ENCODE measurements around the gene SLC35F5.
"Not testable (repeated sequence)": the region's sequence is repeated elsewhere in the genome, so short reads cannot be mapped to it uniquely, and the experiment has no call there.

Gene SLC35F5

GRCh38 chr2:113755835-113756354, 547 bp downstream of the SLC35F5 start:
- peak; percentile 20 to 39 for DNase-seq (ENCODE audit: low read depth in 2 of 2)

- DNase-seq (ENCODE audit: low read depth in 2 of 2) = no peak
Observed at GRCh38 chr2:113755035-113755834, 1.2 kb downstream of the SLC35F5 start.

- DNase-seq (ENCODE audit: low read depth in 2 of 2) = no peak
Observed at GRCh38 chr2:113754160-113754559, 2.3 kb downstream of the SLC35F5 start.

DNA sequence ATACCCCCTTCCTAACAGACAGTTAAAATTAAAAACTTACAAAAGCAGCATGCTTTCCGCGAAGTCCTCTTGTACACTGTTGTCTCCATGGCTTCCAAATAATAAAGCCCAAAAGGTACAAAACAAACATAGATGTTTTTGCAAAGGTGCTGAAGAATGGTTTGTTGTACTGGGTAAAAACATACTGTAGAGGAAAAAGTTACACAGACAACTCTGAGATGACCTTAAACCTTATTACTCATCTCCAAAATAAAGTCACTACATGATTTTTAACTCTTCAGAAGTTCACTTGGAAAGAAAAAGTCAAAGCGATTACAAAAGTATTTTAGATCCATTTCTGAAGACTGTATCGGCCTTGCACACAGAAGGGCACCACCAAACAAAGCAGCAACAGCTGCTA, 6.1 kb downstream of the SLC35F5 start:
- no peak for DNase-seq (ENCODE audit: low read depth in 2 of 2)

- no peak for DNase-seq (ENCODE audit: low read depth in 2 of 2)
Observed at GRCh38 chr2:113741091-113741490, 15.4 kb downstream of the SLC35F5 start.

GRCh38 chr2:113739849-113740248, 16.6 kb downstream of the SLC35F5 start:
- no peak for DNase-seq (ENCODE audit: low read depth in 2 of 2)

GRCh38 chr2:113734185-113734584, 22.3 kb downstream of the SLC35F5 start:
- no peak for DNase-seq (ENCODE audit: low read depth in 2 of 2)

DNA sequence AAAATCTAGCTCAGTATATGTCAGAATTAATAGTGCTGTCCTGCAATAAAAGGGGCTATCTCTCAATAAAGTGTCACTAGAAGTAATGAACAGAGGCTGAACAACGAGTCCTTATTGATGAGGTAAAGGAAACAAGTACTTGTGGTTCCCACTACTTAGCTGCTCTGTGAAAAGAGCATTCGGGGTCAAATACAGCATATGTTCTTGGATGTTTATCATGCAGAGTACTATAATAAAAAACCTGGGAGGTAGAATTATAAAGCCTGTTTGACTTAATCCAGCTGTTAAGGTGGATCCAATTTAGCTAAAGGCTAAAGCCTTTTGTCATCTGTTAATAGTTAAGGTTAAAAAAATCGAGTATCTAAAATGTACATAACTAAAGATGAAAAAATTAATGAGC, 32.4 kb downstream of the SLC35F5 start:
- DNase-seq (ENCODE audit: low read depth in 2 of 2) = no peak

DNA sequence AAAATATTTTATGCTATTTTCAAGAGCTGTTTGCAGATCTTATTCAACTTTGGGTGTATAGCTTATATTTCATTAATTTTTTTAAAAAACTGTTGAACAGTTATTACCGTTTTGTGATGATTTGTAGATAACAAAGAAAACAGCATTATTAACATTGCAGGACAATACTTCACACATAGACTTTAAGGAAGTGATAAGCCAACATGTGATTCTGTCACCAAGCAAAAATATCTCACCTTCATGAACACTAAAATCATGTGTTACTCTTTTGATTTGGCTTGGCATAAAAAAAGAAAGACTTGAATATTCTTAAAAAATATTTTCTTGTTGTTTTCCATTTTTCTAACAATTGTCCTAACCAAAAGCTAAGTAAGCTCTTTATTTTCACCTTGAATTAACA, 33.0 kb downstream of the SLC35F5 start:
- DNase-seq (ENCODE audit: low read depth in 2 of 2) = no peak

DNA sequence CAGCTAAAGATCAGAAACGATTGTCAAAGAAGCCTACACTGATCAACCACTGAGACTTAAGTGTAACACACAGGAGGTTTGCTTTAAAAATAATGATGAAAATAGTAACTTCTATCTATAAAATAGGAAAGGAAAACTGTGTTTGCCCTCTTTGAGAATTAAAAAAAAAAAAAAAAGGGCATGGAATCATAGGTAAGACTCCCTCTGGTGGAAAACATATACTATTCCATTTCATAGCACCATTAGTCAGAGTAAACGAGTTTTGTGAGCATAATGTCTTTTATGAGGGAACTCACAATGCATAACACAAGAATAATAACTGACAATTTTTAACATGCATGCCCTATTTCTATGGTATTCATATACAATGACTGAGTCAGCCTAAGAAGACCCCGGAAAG, 36.3 kb downstream of the SLC35F5 start:
- DNase-seq (ENCODE audit: low read depth in 2 of 2) = no peak

GRCh38 chr2:113716291-113716690, 40.2 kb downstream of the SLC35F5 start:
- no peak for DNase-seq (ENCODE audit: low read depth in 2 of 2)

- no peak for DNase-seq (ENCODE audit: low read depth in 2 of 2)
Observed at GRCh38 chr2:113712941-113713340, 43.5 kb downstream of the SLC35F5 start.

DNA sequence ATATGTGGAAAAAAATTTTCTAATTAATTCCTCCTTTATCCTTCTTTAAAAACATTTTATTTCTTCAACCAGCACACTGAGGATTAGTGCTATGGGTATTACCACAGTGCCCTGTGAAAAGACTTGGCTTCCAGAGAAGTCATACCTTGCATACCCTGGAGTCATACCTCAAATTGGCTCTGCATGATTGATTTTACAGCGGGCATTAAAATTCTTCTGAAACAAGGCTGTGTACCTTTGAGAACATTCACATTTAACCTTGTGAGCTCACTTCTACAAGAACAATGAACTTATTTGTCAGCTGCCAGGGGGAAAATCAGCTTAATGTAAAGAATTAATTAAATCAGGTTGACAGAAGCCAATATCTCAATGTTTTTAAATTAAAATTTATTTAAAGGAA, 44.6 kb downstream of the SLC35F5 start:
- no peak for DNase-seq (ENCODE audit: low read depth in 2 of 2)

- no peak for DNase-seq (ENCODE audit: low read depth in 2 of 2)
Observed at GRCh38 chr2:113709022-113709421, 47.4 kb downstream of the SLC35F5 start.

GRCh38 chr2:113707106-113707505, 49.3 kb downstream of the SLC35F5 start:
- no peak for DNase-seq (ENCODE audit: low read depth in 2 of 2)

- DNase-seq (ENCODE audit: low read depth in 2 of 2) = no peak
Observed at GRCh38 chr2:113705982-113706523, 50.4 kb downstream of the SLC35F5 start.

DNA sequence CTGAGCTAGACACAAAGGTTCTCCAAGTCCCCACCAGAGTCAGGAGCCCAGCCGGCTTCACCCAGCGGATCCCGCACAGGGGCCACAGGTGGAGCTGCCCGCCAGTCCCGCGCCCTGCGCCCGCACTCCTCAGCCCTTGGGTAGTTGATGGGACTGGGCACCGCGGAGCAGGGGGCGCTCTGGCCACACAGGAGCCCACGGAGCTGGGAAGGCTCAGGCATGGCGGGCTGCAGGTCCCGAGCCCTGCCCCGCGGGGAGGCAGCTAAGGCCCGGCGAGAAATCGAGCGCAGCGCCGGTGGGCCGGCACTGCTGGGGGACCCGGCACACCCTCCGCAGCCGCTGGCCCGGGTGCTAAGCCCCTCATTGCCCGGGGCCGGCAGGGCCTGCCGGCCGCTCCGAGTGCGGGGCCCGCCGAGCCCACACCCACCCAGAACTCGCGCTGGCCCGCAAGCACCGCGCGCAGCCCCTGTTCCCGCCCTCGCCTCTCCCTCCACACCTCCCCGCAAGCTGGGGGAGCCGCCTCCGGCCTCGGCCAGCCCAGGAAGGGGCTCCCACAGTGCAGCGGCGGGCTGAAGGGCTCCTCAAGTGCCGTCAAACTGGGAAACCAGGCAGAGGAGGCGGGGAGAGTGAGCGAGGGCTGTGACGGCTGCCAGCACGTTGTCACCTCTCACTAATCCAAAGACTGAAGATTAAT, 52.0 kb downstream of the SLC35F5 start:
- not testable (repeated sequence) for DNase-seq (ENCODE audit: low read depth in 2 of 2)

- DNase-seq (ENCODE audit: low read depth in 2 of 2) = no peak
Observed at GRCh38 chr2:113703386-113704299, 52.8 kb downstream of the SLC35F5 start.

DNA sequence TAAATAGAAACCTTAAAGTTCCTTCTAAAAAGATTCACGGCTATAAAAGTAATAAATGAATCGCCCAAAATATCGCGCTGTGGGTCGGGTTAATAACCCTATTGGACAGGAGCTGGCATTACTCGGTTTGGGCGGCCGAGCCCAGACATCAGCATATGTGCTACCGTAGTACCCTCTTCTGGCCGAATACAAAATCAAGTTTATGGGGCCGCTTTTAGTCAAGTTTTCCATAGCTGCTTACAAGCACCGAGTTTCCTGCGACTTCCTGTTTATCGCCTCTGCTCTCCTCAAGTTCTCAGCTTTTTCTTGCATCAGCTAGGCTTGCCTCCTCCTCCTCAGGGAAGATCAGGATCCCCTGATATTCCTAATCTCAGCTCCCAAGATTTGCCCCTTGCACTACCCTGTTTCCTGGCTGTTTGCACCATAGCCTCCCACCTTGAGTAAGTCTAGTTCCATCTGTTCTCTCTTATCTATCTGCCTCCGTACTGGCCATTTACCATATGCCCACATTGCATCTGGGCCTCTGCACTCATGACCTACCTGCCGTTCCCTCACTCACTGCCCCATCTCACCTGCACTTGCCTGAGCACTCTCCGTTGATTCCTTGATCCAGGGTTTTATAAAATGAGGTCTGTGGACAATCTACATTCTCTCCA, 56.1 kb downstream of the SLC35F5 start:
- DNase-seq (ENCODE audit: low read depth in 2 of 2) = no peak

DNA sequence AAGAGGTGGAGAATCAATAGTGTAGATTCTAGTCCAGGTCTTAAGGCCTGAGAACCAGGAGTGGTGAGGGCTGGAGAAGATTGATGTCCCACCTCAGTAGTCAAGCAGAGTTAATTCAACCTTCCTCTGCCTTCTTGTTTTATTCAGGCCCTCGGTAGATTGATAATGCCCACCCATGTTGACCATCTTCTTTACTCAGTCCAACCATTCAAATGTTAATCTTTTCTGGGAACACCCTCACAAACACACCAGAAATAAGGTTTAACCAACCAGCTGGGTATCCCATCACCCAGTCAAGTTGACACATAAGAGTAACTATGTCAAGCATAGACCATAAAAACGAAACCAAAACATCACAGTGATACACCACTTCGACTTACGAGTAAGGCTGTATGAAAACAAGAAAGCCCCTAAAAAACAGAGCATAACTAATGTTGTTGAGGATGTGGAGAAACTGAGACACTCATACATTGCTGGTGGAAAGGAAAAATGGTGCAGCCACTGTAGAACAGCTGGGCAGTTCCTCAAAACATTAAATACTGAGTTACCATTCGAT, 57.5 kb downstream of the SLC35F5 start:
- DNase-seq (ENCODE audit: low read depth in 2 of 2) = no peak

DNA sequence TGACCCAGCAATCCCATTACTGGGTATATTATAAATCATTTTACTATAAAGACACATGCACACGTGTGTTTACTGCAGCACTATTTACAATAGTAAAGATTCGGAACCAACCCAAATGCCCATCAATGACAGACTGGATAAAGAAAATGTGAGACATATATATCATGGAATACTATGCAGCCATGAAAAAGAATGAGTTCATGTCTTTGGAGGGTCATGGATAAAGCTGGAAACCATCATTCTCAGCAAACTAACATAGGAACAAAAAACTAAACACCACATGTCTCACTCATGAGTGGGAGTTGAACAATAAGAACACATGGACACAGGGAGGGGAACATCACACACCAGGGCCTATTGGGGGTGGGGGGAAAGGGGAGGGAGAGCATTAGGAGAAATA, 58.2 kb downstream of the SLC35F5 start:
- DNase-seq (ENCODE audit: low read depth in 2 of 2) = not testable (repeated sequence)
